HFF-Myc (cell line): Measurements from ENCODE around the gene TFPT.
"Not testable (repeated sequence)": the region's sequence is repeated elsewhere in the genome, so short reads cannot be mapped to it uniquely, and the experiment has no call there.

ENCODE experiments used
- DNase-seq: peaks from one replicate; pipeline ENCODE4 v3.0.0-alpha.2; 2011; ENCODE audit warnings: low read depth; ENCODE audit errors: extremely low read depth
- H3K4me3 ChIP-seq: replicated peaks from 2 replicates; pipeline ENCODE4 v1.5.1; 2011; ENCODE audit warnings: low read depth, mild to moderate bottlenecking, control low read depth, low read length
- CTCF ChIP-seq: IDR thresholded peaks from 2 replicates; pipeline ENCODE4 v1.5.1; 2012; ENCODE audit warnings: mild to moderate bottlenecking, low read depth, low read length, control low read depth; ENCODE audit errors: missing control alignments

The TFPT gene

GRCh38 chr19:54106716-54107115 is 8.7 kb downstream of the TFPT start:
- no peak for TF ChIP-seq CTCF
- no peak for DNase-seq
- no peak overlapping the region for H3K4me3 ChIP-seq

GRCh38 chr19:54105796-54106195 is 9.7 kb downstream of the TFPT start:
- H3K4me3 ChIP-seq: no peak overlapping the region
- DNase-seq: no peak
- TF ChIP-seq CTCF: no peak

- no peak for TF ChIP-seq CTCF
- H3K4me3 ChIP-seq: no peak overlapping the region
- no peak for DNase-seq
Observed at GRCh38 chr19:54104998-54105715, 10.3 kb downstream of the TFPT start.

DNA sequence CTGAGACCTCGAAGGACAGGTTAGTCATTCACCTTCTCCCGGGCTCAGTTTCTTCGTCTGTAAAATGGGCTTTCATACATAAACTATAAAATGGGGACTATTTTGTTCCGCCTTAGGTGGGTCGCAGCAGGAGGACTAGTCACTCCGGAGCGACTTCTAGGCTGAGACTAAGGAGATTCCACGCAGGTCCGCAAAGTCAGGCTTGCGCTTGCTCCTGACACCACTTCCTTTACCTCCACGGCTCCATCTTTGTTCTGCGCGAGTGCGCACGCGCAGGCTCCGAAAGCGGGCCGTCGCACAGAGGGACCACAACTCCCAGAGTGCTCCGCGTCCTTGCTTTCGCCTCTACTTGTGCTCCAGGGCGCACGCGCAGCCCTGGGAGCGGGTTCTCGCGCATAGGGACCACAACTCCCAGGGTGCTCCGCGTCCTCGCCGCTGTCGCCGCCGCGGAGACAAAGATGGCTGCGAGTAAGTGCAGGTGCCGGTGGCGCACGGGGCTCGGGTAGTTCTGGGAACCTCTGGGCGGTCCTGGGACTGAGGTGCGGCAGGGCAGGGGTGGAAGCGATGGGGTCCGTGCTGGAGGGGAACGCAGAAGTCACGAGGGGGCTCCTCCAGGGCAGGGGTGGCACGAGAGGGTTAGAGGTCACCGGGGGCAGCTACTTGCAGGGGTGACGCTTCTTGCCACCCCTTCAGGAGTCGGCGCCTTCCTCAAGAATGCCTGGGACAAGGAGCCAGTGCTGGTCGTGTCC is 12.9 kb downstream of the TFPT start, which contains the start of gene NDUFA3:
Gene NDUFA3 (plus strand): TSS at position 435 of the 749 bp plus-strand sequence. CDS start 24 bp downstream, at position 459.
- DNase-seq: peak; percentile 96
- peak within 1 kb of the TSS; percentile 99 for H3K4me3 ChIP-seq
- TF ChIP-seq CTCF: no peak

DNA sequence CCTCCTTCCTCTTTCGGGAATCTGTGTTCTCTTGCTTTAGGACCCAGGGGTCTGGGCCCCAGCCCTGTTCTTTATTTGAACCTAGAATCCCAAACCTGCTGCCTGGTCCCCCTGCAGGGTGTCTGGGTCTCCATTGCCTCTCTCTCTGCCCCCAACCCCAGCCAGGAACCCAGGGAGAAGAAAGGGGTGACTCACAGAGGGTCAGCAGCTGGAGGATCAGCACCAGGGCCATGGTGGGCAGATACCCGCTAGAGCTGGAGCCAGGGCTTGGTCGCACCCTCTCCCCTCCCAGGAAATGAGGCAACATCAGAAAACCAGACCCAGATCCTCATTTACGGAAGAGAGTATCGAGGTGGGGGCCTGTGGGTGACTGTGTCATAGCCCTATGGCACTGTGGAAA is 14.9 kb downstream of the TFPT start, which contains the start of gene OSCAR:
Gene OSCAR (minus strand): TSS at position 243 of the 400 bp plus-strand sequence. CDS start 11 bp downstream, at position 232.
- DNase-seq: no peak
- no peak for TF ChIP-seq CTCF

GRCh38 chr19:54099903-54100255 is 15.6 kb downstream of the TFPT start:
- DNase-seq, H3K4me3 ChIP-seq: not testable (repeated sequence)

More for the DNA sequence above, 14.9 kb downstream of the TFPT start, which contains the start of gene OSCAR:
- H3K4me3 ChIP-seq: no peak within 1 kb of the TSS

- H3K4me3 ChIP-seq: no peak overlapping the region
- no peak for DNase-seq
- no peak for TF ChIP-seq CTCF
Observed at GRCh38 chr19:54099190-54099902, 16.1 kb downstream of the TFPT start.
